ENCODE results near the gene ZSWIM9. TPM values are rescaled to one million over a fixed set of nuclear protein-coding genes. Genes with fewer than 3 reads are reported as not detected.
"Not testable (repeated sequence)": the region's sequence is repeated elsewhere in the genome, so short reads cannot be mapped to it uniquely, and the experiment has no call there.

The ZSWIM9 gene
- total and polyA plus RNA-seq, 4 donors = 0.25 to 2.5 (median 1.6) TPM

DNA sequence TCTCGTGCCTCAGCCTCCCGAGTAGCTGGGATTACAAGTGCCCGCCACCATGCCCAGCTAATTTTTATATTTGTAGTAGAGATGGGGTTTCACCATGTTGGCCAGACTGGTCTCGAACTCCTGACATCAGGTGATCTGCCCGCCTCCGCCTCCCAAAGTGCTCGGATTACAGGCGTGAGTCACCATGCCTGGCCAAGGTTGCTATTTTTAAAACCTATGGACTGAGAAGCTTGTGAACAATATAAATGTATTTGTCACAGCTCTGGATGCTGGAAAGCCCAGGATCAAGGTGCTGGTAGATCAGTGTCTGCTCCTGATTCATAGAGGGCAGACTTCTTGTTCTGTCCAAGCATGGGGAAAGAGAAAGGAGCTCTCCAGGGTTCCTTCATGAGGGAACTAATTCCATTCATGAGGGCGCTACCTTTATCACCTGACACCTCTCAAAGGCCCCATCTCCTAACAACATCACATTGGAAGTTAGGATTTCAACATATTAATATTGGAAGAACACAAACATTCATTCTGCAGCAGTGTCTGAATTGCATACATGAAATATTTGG lies 69.2 kb downstream of the ZSWIM9 start:
- TF ChIP-seq YY1 (IDR thresholded peaks at IDR 0.05) (no peak), JUND (IDR thresholded peaks at IDR 0.05) (no peak), RAD21 (IDR thresholded peaks at IDR 0.05) (no peak), NR2F2 (IDR thresholded peaks at IDR 0.05) (no peak), FOXA2 (IDR thresholded peaks at IDR 0.05) (no peak), RXRA (IDR thresholded peaks at IDR 0.05) (no peak)
- TF ChIP-seq, protein P1, sequence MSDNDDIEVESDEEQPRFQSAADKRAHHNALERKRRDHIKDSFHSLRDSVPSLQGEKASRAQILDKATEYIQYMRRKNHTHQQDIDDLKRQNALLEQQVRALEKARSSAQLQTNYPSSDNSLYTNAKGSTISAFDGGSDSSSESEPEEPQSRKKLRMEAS (IDR thresholded peaks at IDR 0.05) = no peak
- peaks cover 0 to 29% (median 20%) of the 10 kb centered on the region in 4 donors for H3K36me3 ChIP-seq (ENCODE audit: control insufficient read depth in 4 of 4, insufficient read depth in 3 of 4, low read depth in 1 of 4, low read length in 3 of 4)

DNA sequence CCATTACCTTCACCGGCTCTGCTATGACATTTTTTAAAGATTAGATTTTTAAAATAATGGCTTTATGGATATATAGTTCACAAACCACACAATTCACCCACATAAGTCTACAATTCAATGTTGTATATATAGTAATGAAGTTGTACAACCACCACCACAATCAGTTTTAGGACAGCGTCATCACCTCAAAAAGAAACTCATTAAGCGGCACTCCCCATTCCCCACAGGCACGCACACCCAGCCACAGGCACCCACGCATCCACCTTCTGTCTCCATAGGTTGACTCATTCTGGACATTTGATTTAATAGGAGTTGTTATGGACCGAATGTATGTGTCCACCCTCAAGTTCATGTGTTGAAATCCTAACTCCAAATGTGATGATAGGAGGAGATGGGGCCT lies 71.3 kb downstream of the ZSWIM9 start:
- peaks cover 0 to 29% (median 17%) of the 10 kb centered on the region in 4 donors for H3K36me3 ChIP-seq (ENCODE audit: control insufficient read depth in 4 of 4, insufficient read depth in 3 of 4, low read depth in 1 of 4, low read length in 3 of 4)
- not testable (repeated sequence) for H3K9ac ChIP-seq (ENCODE audit: low read depth in 1 of 2, low read length in 2 of 2); H3K27ac ChIP-seq (ENCODE audit: low read depth in 1 of 2, low read length in 2 of 2); H3K4me1 ChIP-seq (ENCODE audit: control insufficient read depth in 4 of 4, insufficient read depth in 4 of 4, low read length in 3 of 4); H3K9me3 ChIP-seq (ENCODE audit: control insufficient read depth in 4 of 4, low read length in 3 of 4); H3K4me3 ChIP-seq (ENCODE audit: low read depth in 1 of 3, low read length in 3 of 3); H3K27me3 ChIP-seq (ENCODE audit: control insufficient read depth in 4 of 4, insufficient read depth in 4 of 4, low read length in 3 of 4); DNase-seq (ENCODE audit: low spot score)
- 99% methylated on average over 6 of the region's 6 CpGs for WGBS

More for the DNA sequence above, 69.2 kb downstream of the ZSWIM9 start:
- WGBS = 98% methylated on average over 9 of the region's 9 CpGs
- Histone ChIP-seq H3K9me3 (ENCODE audit: control insufficient read depth in 4 of 4, low read length in 3 of 4) (no peaks in the 10 kb centered on the region), H3K9ac (ENCODE audit: low read depth in 1 of 2, low read length in 2 of 2) (no peak overlapping the region), H3K27ac (ENCODE audit: low read depth in 1 of 2, low read length in 2 of 2) (no peak overlapping the region), H3K4me3 (ENCODE audit: low read depth in 1 of 3, low read length in 3 of 3) (no peak overlapping the region), H3K4me1 (ENCODE audit: control insufficient read depth in 4 of 4, insufficient read depth in 4 of 4, low read length in 3 of 4) (peaks cover 0 to 1% (median 0%) of the 10 kb centered on the region in 4 donors), H3K27me3 (ENCODE audit: control insufficient read depth in 4 of 4, insufficient read depth in 4 of 4, low read length in 3 of 4) (no peaks in the 10 kb centered on the region)
- DNase-seq (ENCODE audit: low spot score) = no peak

DNA sequence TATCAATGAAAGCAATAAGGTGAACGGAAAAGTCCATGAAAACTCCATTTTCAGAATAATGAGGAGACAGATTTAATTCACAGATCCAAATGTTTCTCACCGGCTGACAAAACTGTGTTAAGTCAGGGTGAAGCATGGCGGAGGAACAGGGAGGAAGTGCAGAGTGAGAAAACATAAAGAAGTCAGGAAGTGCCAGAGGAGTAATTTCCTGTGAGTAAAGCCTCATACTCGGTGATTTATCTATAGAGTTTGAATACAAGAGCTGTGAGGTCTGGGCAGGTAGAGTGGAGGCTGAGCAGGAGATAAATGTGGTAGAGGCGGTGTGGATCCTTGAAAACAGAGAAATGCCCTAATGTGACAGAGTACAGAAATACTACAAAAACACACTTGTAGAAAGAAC lies 73.8 kb downstream of the ZSWIM9 start:
- TF ChIP-seq FOXA2 (IDR thresholded peaks at IDR 0.05) (no peak), HNF4G (IDR thresholded peaks at IDR 0.05) (no peak)
- TF ChIP-seq, protein P2, sequence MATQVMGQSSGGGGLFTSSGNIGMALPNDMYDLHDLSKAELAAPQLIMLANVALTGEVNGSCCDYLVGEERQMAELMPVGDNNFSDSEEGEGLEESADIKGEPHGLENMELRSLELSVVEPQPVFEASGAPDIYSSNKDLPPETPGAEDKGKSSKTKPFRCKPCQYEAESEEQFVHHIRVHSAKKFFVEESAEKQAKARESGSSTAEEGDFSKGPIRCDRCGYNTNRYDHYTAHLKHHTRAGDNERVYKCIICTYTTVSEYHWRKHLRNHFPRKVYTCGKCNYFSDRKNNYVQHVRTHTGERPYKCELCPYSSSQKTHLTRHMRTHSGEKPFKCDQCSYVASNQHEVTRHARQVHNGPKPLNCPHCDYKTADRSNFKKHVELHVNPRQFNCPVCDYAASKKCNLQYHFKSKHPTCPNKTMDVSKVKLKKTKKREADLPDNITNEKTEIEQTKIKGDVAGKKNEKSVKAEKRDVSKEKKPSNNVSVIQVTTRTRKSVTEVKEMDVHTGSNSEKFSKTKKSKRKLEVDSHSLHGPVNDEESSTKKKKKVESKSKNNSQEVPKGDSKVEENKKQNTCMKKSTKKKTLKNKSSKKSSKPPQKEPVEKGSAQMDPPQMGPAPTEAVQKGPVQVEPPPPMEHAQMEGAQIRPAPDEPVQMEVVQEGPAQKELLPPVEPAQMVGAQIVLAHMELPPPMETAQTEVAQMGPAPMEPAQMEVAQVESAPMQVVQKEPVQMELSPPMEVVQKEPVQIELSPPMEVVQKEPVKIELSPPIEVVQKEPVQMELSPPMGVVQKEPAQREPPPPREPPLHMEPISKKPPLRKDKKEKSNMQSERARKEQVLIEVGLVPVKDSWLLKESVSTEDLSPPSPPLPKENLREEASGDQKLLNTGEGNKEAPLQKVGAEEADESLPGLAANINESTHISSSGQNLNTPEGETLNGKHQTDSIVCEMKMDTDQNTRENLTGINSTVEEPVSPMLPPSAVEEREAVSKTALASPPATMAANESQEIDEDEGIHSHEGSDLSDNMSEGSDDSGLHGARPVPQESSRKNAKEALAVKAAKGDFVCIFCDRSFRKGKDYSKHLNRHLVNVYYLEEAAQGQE (IDR thresholded peaks at IDR 0.05) = no peak
- no peak overlapping the region for H3K9ac ChIP-seq (ENCODE audit: low read depth in 1 of 2, low read length in 2 of 2)
- peaks cover 0 to 4% (median 3%) of the 10 kb centered on the region in 4 donors for H3K4me1 ChIP-seq (ENCODE audit: control insufficient read depth in 4 of 4, insufficient read depth in 4 of 4, low read length in 3 of 4)
- no peaks in the 10 kb centered on the region for H3K9me3 ChIP-seq (ENCODE audit: control insufficient read depth in 4 of 4, low read length in 3 of 4)
- peak overlapping the region; percentile 19 to 43 for H3K27ac ChIP-seq (ENCODE audit: low read depth in 1 of 2, low read length in 2 of 2)
- no peaks in the 10 kb centered on the region for H3K27me3 ChIP-seq (ENCODE audit: control insufficient read depth in 4 of 4, insufficient read depth in 4 of 4, low read length in 3 of 4)
- WGBS = 66% methylated on average over 5 of the region's 5 CpGs
- no peak overlapping the region for H3K4me3 ChIP-seq (ENCODE audit: low read depth in 1 of 3, low read length in 3 of 3)
- no peak for DNase-seq (ENCODE audit: low spot score)
- H3K36me3 ChIP-seq (ENCODE audit: control insufficient read depth in 4 of 4, insufficient read depth in 3 of 4, low read depth in 1 of 4, low read length in 3 of 4) = peaks cover 0 to 18% (median 11%) of the 10 kb centered on the region in 4 donors

DNA sequence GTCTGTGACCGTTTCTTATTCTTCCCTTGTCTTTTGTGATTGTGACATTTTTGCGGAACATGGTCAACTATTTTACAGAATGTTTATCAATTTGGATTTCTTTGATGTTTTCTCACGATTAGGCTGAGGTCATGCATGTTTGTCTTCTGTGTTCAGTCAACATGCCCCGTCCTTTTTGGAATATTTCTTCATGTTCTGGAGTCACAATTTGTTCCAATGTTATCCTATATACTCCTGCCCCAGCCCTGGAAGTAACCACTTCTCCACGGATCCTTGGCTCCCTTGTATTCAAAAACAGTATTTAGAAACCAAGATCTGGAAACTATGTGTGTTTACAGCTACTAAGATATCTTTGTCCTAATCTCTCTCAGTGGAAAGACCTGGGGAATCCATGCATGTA lies 75.6 kb downstream of the ZSWIM9 start:
- DNase-seq (ENCODE audit: low spot score) = no peak
- Histone ChIP-seq H3K4me3 (ENCODE audit: low read depth in 1 of 3, low read length in 3 of 3) (no peak overlapping the region), H3K27ac (ENCODE audit: low read depth in 1 of 2, low read length in 2 of 2) (no peak overlapping the region), H3K27me3 (ENCODE audit: control insufficient read depth in 4 of 4, insufficient read depth in 4 of 4, low read length in 3 of 4) (no peaks in the 10 kb centered on the region), H3K9me3 (ENCODE audit: control insufficient read depth in 4 of 4, low read length in 3 of 4) (no peaks in the 10 kb centered on the region), H3K36me3 (ENCODE audit: control insufficient read depth in 4 of 4, insufficient read depth in 3 of 4, low read depth in 1 of 4, low read length in 3 of 4) (peaks cover 0 to 6% (median 3%) of the 10 kb centered on the region in 4 donors), H3K9ac (ENCODE audit: low read depth in 1 of 2, low read length in 2 of 2) (no peak overlapping the region), H3K4me1 (ENCODE audit: control insufficient read depth in 4 of 4, insufficient read depth in 4 of 4, low read length in 3 of 4) (peaks cover 0 to 4% (median 3%) of the 10 kb centered on the region in 4 donors)
- WGBS = 47% methylated on average over 5 of the region's 5 CpGs
- peak in 1 of 2 donors; percentile 42 for TF ChIP-seq HNF4A (conservative IDR thresholded peaks at IDR 0.05)
- no peak for TF ChIP-seq HNF4G (IDR thresholded peaks at IDR 0.05)
- peak; percentile 8 for TF ChIP-seq SP1 (IDR thresholded peaks at IDR 0.05)

Data from liver (tissue), 9 donors.